ENCODE results near the gene LHB.
"Not testable (repeated sequence)": the region's sequence is repeated elsewhere in the genome, so short reads cannot be mapped to it uniquely, and the experiment has no call there.

Gene LHB

DNA sequence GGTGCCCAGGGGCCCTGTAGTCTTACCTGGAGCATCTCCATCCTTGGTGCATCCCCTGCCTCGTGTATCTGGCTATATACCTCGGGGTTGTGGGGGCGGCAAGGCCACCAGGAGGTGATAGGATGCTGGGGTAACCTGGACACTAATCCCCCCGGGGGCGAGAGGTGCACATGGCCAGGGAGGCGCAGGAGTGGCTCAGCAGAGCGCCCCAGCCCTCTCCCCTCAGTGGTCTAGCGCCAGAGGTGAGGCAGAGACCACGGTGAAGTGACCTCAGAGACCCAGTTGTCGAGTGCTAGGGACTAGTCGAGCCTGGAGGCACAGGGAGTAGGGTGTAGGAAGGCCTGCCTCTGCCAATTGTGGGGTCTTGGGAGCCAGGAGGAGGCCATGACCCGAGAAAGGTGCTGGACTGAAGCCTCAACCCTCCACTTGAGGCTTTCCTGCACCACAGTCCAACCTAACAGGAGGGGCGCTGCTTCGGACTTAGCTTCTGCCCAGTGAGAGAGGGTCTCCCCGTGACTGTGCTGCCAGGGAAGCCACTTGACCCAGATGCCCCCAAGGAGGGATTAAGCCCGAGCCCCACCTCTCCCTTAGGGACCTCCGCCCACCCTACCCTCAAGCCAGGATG lies at the start of gene LHB:
Gene LHB (minus strand): TSS at position 51 of the 625 bp plus-strand sequence. CDS start 10 bp downstream, at position 41.
- DNase-seq: no peak

GRCh38 chr19:49065905-49066512 lies 49.1 kb upstream of the LHB start:
- no peak for DNase-seq

DNA sequence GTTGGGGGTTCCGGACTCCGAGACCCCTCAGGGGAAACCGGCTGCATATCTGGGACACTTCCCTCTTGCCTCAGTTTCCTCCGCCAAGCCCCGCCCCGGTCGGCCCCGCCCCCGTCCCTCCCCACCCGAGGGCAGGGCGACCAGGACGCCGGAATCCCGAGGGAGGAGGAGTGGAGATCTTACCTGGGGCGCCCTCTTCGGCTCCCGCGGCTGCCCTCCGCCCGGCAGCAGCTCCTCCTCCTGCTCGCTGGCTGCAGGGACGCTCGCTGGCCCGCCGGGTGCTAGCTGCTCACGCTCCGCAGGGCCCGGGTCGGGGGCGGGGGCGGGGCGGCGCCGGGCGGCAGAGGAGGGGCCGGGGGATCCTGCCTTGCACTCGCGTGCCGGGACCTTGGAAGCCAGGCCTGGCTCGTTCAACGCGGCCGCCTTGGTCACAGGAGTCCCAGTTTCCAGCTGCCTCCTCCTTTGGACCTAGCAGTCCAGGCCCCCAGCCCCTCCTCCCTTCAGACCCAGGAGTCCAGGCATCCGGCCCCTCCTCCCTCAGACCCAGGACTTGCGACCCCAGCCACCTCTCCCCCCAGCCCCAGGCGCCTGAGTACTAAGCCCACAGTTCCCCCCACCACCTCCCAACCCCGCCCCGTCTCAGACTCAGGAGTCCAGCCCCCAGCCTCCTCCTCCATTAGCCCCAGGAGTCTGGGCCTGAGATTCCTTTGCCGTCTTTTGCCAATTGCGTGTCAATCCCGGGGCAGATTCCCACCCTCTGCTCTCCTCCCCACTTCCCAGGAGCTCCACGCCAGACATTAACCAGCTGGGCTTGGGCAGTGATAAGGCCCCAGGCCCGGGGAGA lies 48.1 kb upstream of the LHB start, which contains the start of gene NTF4:
Gene NTF4 (minus strand): TSS at position 51 of the 844 bp plus-strand sequence. CDS start 2,821 bp downstream, outside the sequence.
- DNase-seq: no peak

GRCh38 chr19:49064029-49064629 lies 47.2 kb upstream of the LHB start:
- DNase-seq: no peak

GRCh38 chr19:49061445-49061844 lies 44.6 kb upstream of the LHB start:
- DNase-seq: no peak

DNA sequence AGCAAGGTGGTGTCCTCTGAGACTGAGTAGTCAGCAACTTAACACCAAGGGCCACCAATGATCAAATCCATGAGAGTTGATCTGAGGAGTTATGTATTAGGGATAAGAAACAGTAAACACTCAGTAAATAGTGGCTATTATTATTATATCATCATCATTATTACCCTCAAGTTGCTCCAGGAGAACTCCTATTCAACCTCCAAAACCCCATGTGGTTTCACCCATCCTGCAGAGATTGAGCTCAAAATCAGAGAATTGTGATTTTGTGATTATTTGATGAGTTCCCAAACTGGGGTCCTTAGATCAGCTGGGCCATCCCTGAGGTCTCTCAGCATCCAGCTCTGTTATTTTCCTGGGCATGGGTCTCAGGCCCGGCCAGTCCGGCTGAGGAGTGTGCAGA lies 44.1 kb upstream of the LHB start:
- no peak for DNase-seq

GRCh38 chr19:49059053-49059452 lies 42.2 kb upstream of the LHB start:
- no peak for DNase-seq

- DNase-seq: no peak
Observed at GRCh38 chr19:49058562-49058961, 41.7 kb upstream of the LHB start.

DNA sequence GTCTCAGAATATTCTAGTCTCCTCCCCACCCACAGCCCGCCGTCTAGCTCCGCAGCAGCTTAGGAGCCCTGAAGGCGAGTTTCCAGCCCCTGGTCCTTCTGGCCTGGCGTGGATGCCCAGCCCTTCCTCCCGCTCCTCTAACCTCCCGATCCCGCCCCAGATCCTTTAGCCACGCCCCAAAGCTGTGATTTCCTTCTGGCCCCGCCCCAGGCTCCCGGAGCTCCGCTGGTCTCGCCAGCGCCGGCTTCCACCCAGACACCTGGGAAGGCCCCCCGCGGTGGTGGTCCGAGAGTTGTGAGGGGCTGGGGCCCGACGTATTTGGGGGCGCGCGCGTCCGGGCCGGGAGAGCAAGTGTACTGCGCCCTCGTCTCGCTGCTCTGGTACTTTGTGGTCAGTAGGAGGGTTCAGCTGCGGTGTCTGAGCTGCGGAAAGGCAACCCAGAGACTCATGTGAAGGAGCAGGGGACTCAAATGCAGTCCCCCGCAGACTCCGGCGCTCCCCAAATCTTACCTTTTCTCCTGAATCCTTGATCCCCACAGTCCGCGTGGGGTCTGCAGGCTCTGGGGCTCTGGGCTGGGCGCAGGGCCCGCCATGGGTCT lies 40.8 kb upstream of the LHB start, which contains the start of gene CGB7:
Gene CGB7 (minus strand): TSS at position 114 of the 599 bp plus-strand sequence. CDS start 2,374 bp downstream, outside the sequence.
- DNase-seq: peak; percentile 15

- DNase-seq: not testable (repeated sequence)
Observed at GRCh38 chr19:49056902-49057596, 40.2 kb upstream of the LHB start.

DNA sequence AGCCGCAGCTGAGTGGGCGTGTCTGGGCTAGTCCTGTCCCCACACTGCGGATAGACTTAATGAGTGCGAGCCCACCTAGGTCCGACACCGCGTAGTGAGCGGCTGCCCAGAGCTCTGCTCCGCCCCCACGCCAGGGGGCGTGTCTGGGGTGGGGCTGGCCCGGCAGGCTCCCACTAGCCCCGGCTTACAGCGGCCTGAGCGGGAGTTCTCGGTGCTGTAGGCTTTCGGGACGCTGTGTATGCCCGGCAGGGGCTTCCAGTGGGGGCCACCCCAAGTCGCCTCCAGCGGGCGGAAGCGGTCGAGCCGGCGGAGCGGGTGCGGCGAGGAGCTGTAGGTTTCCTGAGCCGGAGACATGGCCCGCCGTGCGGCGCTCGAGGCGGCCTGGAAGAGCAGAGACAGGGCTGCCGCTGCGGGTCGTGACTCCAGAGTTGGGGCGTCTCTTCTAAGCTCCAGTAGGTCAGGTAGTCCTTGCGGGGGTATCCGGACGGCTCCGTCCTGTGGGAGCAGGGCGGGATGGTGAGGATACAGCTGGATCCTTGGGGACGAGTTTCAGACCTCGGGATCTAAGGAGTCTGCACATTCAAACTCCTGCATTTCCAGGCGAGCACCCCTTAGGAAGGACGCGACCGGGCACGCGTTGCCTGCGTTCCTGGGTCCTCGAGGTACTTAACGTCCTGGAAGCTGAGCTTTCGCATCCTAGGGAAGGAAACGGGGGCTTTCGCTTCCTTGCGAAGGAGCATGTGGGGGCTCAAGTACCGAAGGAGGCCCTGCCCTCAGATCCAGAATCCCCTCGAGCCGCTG lies 39.4 kb upstream of the LHB start:
- peak; percentile 44 for DNase-seq

DNA sequence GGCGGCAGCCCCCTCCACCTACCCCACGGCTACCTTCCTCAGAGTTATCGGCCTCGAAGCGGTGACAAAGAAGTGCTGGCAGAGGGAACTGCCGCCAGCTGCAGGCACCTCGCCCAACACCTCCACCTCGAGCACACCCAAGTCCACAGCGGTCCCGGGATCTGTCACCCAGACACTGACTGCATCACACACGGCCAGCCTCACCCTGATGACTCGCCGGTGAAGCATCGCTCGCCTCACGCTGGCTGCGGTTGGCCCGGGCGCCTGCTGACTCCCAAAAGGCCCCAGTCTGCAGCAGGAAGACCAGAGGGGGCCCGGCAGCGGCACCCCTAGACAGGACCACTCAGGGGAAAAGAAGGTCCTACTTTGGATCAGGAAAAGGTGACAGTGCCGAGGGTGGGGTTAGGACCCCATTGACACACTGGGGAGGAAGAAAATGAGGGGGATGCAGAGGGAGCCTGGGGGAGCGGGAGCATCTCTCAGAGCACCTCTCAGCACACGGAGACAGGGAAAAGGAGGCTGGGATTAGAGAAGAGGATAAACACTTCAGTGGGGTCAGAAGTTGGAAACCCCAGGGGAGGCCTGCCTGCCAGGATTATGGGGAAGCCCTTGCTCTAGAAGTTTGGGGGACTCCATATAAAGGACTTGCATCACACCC lies 33.6 kb upstream of the LHB start:
- DNase-seq: not testable (repeated sequence)

DNA sequence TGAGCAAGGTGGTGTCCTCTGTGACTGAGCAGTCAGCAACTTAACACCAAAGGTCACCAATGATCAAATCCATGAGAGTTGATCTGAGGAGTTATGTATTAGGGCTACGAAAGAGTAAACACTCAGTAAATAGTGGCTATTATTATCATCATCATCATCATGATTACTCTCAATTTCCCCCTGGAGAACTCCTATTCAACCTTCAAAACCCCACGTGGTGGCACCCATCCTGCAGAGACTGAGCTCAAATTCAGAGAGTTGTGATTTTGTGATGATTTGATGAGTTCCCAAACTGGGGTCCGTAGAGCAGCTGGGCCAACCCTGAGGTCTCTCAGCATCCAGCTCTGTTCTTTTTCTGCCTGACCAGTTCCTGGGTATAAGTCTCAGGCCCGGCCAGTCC lies 32.9 kb upstream of the LHB start:
- DNase-seq: not testable (repeated sequence)

GRCh38 chr19:49049011-49049410 lies 32.1 kb upstream of the LHB start, which contains the start of gene CGB8:
TSS of gene CGB8 (minus strand) at chr19:49049111. CDS start at chr19:49048739, 372 bp downstream.
- DNase-seq: not testable (repeated sequence)

DNA sequence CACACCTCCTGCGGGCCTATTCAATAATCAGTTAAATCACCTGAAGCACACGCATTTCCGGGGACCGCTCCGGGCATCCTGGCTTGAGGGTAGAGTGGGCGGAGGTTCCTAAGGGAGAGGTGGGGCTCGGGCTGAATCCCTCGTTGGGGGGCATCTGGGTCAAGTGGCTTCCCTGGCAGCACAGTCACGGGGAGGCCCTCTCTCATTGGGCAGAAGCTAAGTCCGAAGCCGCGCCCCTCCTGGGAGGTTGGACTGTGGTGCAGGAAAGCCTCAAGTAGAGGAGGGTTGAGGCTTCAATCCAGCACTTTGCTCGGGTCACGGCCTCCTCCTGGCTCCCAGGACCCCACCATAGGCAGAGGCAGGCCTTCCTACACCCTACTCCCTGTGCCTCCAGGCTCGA lies 26.7 kb upstream of the LHB start, which contains the start of gene CGB5:
Gene CGB5 (plus strand): TSS at position 301 of the 400 bp plus-strand sequence. CDS start 362 bp downstream, outside the sequence.
- DNase-seq: not testable (repeated sequence)

DNA sequence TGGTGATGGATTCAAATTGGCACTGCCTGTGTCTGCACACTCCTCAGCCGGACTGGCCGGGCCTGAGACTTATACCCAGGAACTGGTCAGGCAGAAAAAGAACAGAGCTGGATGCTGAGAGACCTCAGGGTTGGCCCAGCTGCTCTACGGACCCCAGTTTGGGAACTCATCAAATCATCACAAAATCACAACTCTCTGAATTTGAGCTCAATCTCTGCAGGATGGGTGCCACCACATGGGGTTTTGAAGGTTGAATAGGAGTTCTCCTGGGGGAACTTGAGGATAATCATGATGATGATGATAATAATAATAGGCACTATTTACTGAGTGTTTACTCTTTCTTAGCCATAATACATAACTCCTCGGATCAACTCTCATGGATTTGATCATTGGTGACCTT lies 25.8 kb upstream of the LHB start:
- not testable (repeated sequence) for DNase-seq

GRCh38 chr19:49042177-49042576 lies 25.3 kb upstream of the LHB start:
- DNase-seq: no peak

DNA sequence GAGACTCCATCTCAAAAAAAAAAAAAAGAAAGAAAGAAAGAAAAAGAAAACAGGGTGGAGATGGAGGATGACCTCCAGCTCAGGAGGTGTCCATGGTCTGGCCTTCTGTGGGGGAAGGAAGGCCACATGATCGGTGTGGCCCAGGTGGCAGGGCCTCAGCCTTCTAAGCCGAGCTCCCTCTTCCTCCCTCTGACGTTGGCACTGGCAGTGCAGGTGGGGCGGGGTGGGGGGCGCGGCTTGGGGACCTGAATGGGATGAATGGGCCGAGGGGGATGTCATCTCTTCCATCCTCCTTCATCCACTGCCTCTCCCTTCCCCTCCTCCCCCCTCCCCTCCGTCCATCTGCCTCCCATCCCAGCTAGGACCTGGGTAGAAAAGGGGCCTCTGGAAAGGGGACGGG lies 22.8 kb upstream of the LHB start:
- not testable (repeated sequence) for DNase-seq

DNA sequence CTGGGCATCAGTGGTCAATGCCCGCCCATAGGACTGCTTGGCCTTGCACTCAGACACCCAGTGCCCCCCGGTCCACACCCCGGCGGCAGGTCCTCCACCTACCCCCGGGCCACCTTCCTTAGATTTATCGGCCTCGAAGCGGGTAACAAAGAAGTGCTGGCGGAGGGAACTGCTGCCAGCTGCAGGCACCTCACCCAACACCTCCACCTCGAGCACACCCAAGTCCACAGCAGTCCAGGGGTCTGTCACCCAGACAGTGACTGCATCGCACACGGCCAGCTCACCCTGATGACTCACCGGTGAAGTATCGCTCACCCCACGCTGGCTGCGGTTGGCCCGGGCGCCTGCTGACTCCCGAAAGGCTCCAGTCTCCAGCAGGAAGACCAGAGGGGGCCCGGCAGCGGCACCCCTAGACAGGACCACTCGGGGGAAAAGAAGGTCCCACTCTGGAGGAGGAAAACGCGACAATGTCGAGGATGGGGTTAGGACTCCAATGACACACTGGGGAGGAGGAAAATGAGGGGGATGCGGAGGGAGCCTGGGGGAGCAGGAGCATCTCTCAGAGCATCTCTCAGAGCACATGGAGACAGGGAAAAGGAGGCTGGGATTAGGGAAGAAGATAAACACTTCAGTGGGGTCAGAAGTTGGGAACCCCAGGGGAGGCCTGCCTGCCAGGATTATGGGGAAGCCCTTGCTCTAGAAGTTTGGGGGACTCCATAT lies 21.8 kb upstream of the LHB start:
- DNase-seq: not testable (repeated sequence)

GRCh38 chr19:49038111-49038510 lies 21.2 kb upstream of the LHB start:
- not testable (repeated sequence) for DNase-seq

All from activated effector memory CD4-positive, alpha-beta T cell treated with Interleukin-2 at 50 U/mL for 16 hours (primary cell).